ENCODE results near the gene DDIT4.

DDIT4 gene

DNA sequence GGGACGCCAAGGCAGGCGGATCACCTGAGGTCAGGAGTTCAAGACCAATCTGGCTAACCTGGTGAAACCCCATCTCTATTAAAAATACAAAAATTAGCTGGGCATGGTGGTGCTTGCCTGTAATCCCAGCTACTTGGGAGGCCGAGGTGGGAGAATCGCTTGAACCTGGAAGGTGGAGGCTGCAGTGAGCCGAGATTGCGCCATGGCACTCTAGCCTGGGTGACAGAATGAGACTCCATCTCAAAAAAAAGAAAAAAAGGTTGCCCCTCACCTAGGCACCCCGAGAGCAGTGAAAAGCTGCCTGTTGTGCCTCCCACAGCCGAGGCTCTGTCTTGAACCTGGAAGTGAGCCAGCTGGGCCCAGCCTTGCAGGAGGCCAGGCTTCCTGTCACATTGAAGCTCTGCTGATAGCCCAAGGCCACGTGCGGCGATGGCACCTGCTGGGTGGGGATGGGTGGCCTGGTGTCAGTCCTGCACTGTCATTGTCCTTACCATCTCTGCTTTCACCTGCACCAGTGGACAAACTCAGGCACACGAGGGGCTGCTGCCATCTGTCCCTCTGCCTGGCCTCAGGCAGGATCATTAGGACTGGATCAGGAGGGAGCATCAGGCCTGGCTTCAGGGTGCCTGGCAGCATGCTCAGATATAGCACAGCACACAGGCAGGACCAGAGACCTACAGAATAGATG lies 43.2 kb downstream of the DDIT4 start:
- DNase-seq (ENCODE audit: low spot score), result peak; percentile 46

DNA sequence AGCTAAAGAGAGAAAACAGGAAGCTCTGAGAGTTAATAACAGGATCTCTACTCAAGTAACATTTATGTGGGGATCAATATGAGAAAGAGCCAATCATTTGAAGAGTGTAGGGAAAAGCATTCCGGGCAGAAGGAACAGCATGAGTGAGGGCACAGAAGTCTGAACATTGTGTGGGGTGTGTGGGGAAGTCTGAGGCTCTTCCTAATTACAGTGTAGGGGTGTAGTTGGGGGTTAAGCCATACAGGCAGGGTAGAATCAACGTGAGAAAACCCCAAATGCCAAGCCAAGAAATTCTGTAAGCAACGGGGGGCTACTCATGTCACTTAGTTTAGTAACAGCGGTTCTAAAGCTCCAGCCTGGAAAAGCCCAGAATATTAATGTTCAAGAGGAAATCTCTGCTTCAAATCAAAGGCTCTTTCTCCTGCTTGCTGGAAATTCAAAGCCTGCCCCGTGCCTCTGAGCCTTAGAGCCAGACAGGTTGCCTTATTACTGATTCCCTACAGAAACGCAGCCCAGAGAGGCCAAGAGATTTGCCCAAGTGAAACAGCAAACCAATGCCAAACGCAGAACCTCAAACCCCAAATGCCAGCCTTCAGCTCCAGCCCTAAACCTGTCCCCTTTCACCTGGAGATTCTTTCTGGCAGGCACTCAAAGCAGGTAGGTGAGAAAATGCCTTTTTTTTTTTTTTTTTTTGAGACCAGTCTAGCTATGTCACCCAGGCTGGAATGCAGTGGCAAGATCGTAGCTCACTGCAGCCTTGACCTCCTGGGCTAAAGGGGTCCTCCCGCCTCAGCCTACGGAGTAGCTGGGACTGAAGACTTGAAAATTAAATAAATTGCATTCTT lies 44.9 kb downstream of the DDIT4 start:
- DNase-seq (ENCODE audit: low spot score), result no peak

DNA sequence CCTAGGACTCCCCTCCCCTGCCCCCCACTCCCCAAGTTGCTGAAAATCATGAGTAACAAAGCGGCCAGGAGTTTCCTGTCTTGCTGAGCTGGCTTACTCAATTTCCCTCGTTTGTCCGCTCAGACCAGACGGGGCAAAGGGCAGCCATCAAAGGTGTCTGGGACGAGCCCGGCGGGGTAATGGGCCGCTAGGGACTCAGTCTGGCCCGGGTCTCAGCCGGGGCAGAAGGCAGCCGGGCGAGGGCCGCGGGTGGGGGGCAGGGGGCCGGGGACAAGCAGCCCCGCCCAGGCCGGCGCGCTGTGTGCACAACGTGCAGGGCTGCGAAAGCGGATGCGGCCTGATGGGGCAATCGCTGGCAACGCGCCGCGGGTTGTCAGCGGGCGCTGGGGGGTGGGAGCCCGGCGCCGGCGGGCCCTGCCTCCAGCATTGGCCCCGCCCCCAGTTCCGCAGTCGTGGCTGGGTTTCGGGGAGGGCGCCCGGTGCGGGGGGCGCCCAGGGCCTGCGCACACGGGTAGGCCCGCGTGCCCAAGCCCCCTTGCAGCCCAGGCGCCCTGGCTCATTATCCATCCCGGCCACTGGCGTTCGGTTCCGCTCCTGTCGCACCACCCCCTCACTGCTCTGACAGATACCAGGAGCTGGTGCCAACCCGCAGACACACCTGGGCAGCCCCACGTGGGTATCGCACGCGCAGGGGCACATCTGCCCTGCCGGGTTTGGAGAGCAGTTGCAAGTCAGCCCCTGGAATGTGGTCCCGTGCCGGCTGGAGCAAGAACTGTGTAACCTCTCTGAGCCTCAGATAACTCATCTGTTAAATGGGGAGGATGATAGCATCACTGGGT lies 45.9 kb downstream of the DDIT4 start:
- DNase-seq (ENCODE audit: low spot score), result peak; percentile 76

DNA sequence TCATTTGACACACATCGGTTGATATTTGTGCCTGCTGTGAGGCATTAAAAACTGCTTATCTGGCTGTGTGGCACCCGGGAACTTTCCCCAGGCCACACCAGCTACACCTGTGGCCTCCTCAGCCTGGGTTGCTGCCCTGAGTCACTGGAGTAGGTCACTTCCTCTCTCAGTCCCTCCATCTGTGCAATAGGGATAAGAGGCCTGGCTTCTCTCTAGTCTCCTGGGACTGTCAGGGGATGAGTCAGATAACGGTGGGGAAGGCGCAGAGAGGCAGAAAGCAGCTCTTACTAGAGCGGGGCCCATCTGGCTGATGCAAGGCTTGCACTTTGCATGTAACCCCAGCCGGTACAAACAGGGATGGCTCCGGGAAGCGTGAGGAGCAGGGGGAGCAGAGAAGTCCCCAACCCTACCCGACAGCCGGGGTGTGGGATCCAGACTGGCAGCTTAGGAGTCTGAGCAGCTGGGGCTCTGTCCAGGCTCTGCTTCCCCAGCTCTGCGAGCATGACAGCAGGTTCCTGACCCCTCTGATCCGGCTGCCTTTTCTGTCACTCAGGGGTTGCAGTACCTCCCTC lies 47.0 kb downstream of the DDIT4 start:
- peak; percentile 98 for DNase-seq (ENCODE audit: low spot score)

DNA sequence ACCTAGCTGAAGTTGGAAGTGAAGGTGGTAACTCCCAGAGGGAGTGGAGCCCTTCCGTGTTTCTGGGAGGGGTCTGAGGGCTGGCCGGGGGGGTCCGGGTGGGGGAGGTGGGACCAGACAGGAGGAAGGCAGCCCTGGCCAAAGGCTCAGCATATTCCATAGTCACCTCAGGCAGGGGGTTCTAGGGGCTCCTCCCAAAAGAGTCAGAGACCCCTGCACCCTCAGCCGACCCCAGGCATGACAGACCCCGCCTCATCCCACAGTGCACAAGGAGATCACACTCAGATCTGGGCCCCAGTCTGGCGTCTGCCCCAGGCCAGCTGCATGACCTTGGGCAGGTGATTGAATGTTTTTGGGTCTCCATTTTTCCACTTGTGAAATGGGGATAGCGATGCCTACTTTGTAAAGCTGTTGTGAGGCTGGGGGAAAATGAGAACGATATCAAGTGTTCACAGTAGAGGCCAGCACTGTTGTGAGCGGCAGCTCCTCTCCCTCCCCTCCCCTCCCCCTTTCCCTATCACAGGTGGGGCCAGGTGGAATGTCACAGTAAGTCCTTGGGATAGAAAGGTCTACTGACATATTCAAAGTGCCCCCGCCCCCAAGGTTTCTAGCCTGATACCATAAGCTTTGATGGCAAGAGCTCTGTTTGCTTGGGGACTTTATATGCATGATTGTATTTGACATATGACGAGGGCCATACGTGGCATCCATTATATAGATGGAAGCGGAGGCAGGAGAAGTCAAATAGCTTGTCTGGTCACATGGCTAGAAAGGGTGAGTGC lies 47.7 kb downstream of the DDIT4 start:
- DNase-seq (ENCODE audit: low spot score), result peak; percentile 41

DNA sequence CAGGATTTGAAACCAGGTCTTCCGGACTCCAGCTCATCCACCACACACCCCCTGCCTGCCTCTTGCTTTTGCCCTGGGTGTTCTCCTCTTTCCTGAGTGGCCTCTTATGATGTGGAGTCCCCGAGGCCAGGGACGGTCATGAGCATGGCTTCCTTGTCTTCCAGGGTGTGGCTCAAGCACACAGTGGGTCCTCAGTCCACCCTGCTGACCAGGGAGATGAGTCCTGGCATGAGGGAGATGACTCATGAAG lies 48.2 kb downstream of the DDIT4 start:
- no peak for DNase-seq (ENCODE audit: low spot score)

DNA sequence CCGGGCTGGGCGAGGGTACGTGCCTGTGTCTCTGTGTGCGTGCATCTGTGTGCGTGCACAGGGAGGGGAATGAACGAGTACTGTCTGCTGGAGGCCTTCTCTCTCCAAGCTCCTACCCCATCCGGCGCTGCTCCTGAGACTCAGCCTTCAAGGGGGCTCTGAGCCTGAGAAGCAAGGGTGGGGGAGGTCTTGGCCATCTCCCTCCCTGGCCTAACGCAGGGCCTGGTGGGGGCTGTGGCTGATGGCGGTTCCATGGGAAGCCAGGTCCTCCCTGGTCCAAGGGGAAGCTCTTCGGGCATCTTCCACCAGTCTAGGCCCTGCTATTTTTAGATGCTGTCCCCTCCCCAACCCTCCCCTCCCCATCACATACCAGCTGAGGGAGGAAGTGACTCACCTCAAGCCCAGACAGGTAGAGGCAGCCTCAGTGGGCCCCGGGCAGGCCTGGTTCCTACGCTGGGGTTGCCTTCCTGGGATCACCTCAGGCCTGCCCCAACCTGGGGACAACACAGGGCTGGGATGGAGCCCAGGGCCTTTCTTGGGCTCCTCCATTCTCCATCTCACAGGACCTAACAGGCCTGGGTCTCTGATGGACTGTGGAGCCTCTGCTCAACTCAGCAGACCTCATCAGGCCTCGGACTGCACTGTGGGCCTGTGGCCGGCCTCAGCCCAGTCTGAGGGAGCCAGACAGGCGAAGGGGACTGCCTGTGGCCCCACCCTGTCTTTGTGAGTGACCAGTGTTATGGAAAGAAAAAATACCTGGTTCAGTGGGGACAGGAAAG lies 48.7 kb downstream of the DDIT4 start:
- DNase-seq (ENCODE audit: low spot score), result no peak

DNA sequence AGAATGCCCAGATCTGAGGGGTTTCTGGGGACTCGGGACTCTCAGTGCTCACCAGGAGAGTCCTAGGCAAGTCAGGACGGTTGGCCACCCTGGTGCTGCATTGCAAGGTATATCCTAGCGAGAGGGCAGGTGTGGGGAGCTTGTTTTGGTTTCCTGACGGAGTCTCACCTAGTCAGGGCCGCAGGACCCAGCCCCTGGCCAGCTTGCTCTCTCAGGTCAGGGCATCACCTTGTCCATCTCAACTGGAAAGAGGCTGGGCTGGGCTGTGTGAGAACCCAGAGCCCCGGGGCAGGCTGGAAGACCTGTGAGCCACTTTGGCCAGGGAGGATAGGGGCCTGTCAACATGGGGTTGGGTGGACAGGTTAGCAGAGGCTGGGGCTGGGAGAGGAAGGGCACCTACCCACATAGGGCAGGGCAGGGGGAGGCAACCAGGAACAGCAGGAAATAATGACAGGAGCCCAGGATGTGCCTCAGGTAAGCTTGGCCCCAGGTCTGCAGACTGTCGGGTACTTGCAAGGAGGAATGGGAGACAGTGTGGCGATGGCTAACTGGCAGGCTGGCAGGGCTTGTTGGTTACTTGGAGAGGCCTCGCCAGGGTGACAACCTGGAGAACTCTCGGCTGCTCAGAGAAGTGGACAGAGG lies 49.5 kb downstream of the DDIT4 start:
- DNase-seq (ENCODE audit: low spot score), result no peak

DNA sequence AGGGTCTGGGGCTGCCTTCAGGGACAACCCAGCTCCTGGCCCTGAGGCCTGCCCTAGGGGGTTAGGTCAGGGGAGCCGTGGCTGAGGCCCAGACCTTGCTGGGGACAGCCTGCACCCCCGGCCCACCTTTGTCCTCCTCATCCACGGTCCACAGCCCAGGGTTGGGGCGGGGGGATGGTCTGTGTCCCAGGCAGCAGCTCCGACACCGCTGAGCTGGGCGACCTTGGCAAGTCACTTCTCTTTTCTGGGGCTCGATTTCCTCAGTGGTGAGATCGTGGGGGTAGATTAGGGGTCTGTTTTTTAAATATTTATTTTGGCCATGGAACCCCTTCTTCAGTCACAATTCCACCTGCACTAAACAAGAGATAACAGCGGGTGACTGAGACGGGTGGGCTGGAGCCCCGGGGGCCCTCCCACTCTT lies 50.1 kb downstream of the DDIT4 start:
- DNase-seq (ENCODE audit: low spot score), result no peak
